DND-41 (cell line): ENCODE data around the gene JAK1.

ENCODE experiments used
- ATAC-seq: fragments of 200-7000 bp; cut with Tn5 transposase; 3 replicates; pipeline ENCODE4 v1.9.1; 2021; ENCODE audit warnings: low read depth; ENCODE audit not compliant: insufficient read depth
- DNase-seq: peaks from one replicate; pipeline ENCODE4 v3.0.0-alpha.2; 2020
- H2AFZ ChIP-seq: 2 replicates; pipeline ENCODE4 v1.6.0; 2012; ENCODE audit warnings: low read depth, low read length
- H3K27ac ChIP-seq: 2 replicates; pipeline ENCODE4 v1.5.1; 2012; ENCODE audit warnings: low read length, inconsistent platforms
- H3K27me3 ChIP-seq: fragments of 200-600 bp; sonication (generic); 2 replicates; pipeline ENCODE4 v1.6.0; 2012; ENCODE audit warnings: low read length, mild to moderate bottlenecking, inconsistent platforms; ENCODE audit not compliant: insufficient read depth, poor library complexity
- H3K36me3 ChIP-seq: 2 replicates; pipeline ENCODE4 v1.5.1; 2012; ENCODE audit warnings: low read length, inconsistent platforms; ENCODE audit not compliant: insufficient read depth
- H3K4me1 ChIP-seq: 2 replicates; pipeline ENCODE4 v1.5.1; 2012; ENCODE audit warnings: mild to moderate bottlenecking, low read length; ENCODE audit not compliant: insufficient read depth
- H3K4me2 ChIP-seq: 2 replicates; pipeline ENCODE4 v1.6.0; 2012; ENCODE audit warnings: mild to moderate bottlenecking, moderate library complexity, low read length, inconsistent platforms; ENCODE audit not compliant: insufficient read depth
- H3K4me3 ChIP-seq, 2 experiments: fragments of 200-600 bp in 1 of 2; shearing (Covaris generic) in 1 of 2; 2 replicates each; pipeline ENCODE4 v1.5.1; 2012 to 2016; ENCODE audit warnings: inconsistent platforms in 2 of 2, low read length in 2 of 2, mild to moderate bottlenecking in 2 of 2, low read depth in 1 of 2, moderate library complexity in 1 of 2
- H3K79me2 ChIP-seq: 2 replicates; pipeline ENCODE4 v1.6.0; 2012; ENCODE audit warnings: low read length, inconsistent platforms; ENCODE audit not compliant: insufficient read depth
- H3K9ac ChIP-seq: 2 replicates; pipeline ENCODE4 v1.6.0; 2012; ENCODE audit warnings: low read depth, mild to moderate bottlenecking, inconsistent platforms, low read length, moderate library complexity
- H3K9me3 ChIP-seq: 2 replicates; pipeline ENCODE4 v1.5.1; 2012; ENCODE audit warnings: low read length, moderate library complexity, mild to moderate bottlenecking, inconsistent platforms; ENCODE audit not compliant: insufficient read depth, severe bottlenecking
- H4K20me1 ChIP-seq: 2 replicates; pipeline ENCODE4 v1.6.0; 2012; ENCODE audit warnings: low read length; ENCODE audit not compliant: insufficient read depth
- EZH2 ChIP-seq: IDR thresholded peaks from 3 replicates; pipeline ENCODE4 v1.6.1; 2012; ENCODE audit warnings: borderline replicate concordance, low read depth, mild to moderate bottlenecking, moderate library complexity, low read length, inconsistent platforms; ENCODE audit not compliant: severe bottlenecking
- TF ChIP-seq, protein P1 (sequence below): IDR thresholded peaks from 2 replicates; pipeline ENCODE4 v1.5.1; 2012; ENCODE audit warnings: borderline replicate concordance, low read length, moderate library complexity, mild to moderate bottlenecking; ENCODE audit not compliant: poor library complexity, severe bottlenecking; ENCODE audit errors: extremely low read depth

The JAK1 gene

DNA sequence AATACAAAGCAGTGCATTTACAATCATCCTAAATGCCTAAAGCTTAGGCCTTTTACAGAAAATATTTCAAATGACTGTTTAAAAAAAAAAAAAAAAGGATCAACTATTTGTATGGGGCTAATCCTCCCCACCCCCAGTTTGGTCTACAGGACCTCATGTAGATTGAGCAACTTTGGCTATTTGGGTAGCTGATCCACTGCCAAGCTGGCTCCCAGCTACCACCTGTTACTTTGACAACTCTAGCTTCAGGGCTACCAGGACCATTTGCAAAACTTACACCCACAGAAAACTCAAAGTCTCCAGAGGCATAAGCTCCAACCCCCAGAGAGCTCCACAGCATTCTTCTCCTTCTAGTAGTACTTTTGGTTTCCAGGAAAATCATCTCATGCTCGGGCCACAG, 29.4 kb downstream of the JAK1 start:
- H3K27ac ChIP-seq = no peak overlapping the region
- TF ChIP-seq, protein P1, sequence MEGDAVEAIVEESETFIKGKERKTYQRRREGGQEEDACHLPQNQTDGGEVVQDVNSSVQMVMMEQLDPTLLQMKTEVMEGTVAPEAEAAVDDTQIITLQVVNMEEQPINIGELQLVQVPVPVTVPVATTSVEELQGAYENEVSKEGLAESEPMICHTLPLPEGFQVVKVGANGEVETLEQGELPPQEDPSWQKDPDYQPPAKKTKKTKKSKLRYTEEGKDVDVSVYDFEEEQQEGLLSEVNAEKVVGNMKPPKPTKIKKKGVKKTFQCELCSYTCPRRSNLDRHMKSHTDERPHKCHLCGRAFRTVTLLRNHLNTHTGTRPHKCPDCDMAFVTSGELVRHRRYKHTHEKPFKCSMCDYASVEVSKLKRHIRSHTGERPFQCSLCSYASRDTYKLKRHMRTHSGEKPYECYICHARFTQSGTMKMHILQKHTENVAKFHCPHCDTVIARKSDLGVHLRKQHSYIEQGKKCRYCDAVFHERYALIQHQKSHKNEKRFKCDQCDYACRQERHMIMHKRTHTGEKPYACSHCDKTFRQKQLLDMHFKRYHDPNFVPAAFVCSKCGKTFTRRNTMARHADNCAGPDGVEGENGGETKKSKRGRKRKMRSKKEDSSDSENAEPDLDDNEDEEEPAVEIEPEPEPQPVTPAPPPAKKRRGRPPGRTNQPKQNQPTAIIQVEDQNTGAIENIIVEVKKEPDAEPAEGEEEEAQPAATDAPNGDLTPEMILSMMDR = no peak
- no peak for TF ChIP-seq EZH2
- no peak overlapping the region for H3K9ac ChIP-seq
- DNase-seq = no peak
- no peaks in the 10 kb centered on the region for H3K27me3 ChIP-seq
- ATAC-seq = no peak
- no peak overlapping the region for H2AFZ ChIP-seq
- peaks cover 98% of the 10 kb centered on the region for H3K79me2 ChIP-seq
- H4K20me1 ChIP-seq = peaks cover 66% of the 10 kb centered on the region
- H3K36me3 ChIP-seq = no peaks in the 10 kb centered on the region
- H3K4me2 ChIP-seq = no peak overlapping the region
- H3K4me1 ChIP-seq = no peaks in the 10 kb centered on the region
- H3K4me3 ChIP-seq = no peak overlapping the region
- no peaks in the 10 kb centered on the region for H3K9me3 ChIP-seq

DNA sequence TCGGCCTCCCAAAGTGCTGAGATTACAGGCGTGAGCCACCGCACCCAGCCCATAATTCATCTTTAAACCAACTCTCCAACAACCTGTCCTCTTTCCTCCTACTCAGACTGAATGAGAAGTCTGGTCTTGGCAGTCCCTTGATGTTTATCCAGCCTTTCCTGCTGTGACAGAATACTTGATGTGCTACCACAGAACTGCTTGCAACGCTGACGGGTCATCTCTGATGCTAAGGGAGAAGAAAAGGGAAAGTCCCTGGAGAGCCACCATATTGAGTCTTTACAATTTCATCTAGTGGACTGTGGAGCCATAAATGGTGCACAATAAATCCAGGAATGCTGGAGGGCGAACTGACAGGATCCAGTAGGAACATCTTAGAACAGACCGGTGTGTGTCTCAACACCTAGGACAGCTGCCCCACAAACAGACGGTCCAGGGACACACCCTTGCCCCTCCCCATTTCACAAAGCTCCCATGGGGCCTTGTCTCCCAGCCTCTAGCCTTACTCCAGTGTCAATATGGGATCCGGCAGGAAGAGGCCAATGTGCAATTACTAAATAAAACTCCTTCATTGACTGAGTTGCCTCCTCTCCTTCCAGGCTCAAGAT, 30.7 kb downstream of the JAK1 start:
- Histone ChIP-seq H3K9me3 (no peaks in the 10 kb centered on the region), H3K36me3 (no peaks in the 10 kb centered on the region), H2AFZ (no peak overlapping the region), H3K79me2 (peaks cover 95% of the 10 kb centered on the region), H3K4me3 (no peak overlapping the region), H3K27ac (no peak overlapping the region), H4K20me1 (peaks cover 64% of the 10 kb centered on the region), H3K9ac (no peak overlapping the region), H3K27me3 (no peaks in the 10 kb centered on the region), H3K4me2 (no peak overlapping the region), H3K4me1 (no peaks in the 10 kb centered on the region)
- no peak for DNase-seq
- no peak for ATAC-seq
- TF ChIP-seq, protein P1 = no peak
- no peak for TF ChIP-seq EZH2

DNA sequence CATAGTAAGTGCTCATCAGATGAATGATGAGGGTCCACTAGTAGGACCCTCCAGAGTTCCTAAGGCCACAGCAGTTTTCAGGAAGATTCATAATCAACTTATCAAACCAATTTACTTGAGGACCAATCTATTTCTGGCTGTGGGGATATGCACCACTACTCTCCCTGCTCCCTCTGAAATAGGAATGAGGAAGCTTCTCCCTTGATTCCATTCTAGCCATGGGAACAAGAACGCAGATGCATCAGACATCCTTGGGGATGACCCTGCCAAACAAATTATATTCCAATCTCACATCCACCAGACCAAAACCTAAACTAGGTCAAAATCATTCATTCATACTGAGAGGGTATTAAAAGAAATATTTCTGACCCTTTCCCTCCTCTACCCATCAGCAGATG, 31.5 kb downstream of the JAK1 start:
- no peak for DNase-seq
- Histone ChIP-seq H3K79me2 (peaks cover 91% of the 10 kb centered on the region), H3K27me3 (no peaks in the 10 kb centered on the region), H3K4me1 (no peaks in the 10 kb centered on the region), H2AFZ (no peak overlapping the region), H3K36me3 (no peaks in the 10 kb centered on the region), H4K20me1 (peaks cover 65% of the 10 kb centered on the region), H3K9ac (no peak overlapping the region), H3K4me2 (no peak overlapping the region), H3K9me3 (no peaks in the 10 kb centered on the region), H3K27ac (no peak overlapping the region), H3K4me3 (no peak overlapping the region)
- no peak for ATAC-seq
- TF ChIP-seq, protein P1 = no peak
- TF ChIP-seq EZH2 = no peak
